Left kidney (tissue), 2 donors: ENCODE measurements around the gene CDH19. TPM values are rescaled to one million over a fixed set of nuclear protein-coding genes. Genes with fewer than 3 reads are reported as not detected.

Source experiments
- DNase-seq: peaks from one replicate; pipeline ENCODE4 v3.0.0-alpha.2; 2013
- polyA plus RNA-seq: library from polyadenylated mRNA; unstranded; fragments of 120-200 nt; gene quantifications from one replicate; pipeline ENCODE4 v1.2.1, GENCODE V29; 2013; ENCODE audit not compliant: insufficient read length

The CDH19 gene
- polyA plus RNA-seq, 1 donor, result 0.22 TPM

- DNase-seq, result no peak
Measured at GRCh38 chr18:66457245-66457644, 146.6 kb downstream of the CDH19 start.
